PC-3 (cell line): Measurements from ENCODE around the gene GPC5.

Experiments used
- EZH2phosphoT487 ChIP-seq: fragments of 300-600 bp; sonication (generic); IDR thresholded peaks from 2 replicates; pipeline ENCODE4 v1.6.1; 2018; ENCODE audit warnings: mild to moderate bottlenecking, antibody characterized with exemption, low read length, borderline replicate concordance
- TF ChIP-seq, protein P1 (sequence below): fragments of 300-600 bp; sonication (generic); conservative IDR thresholded peaks from 2 replicates; pipeline ENCODE4 v1.5.1; 2017; ENCODE audit warnings: antibody characterized with exemption, low read depth, mild to moderate bottlenecking, low read length

DNA sequence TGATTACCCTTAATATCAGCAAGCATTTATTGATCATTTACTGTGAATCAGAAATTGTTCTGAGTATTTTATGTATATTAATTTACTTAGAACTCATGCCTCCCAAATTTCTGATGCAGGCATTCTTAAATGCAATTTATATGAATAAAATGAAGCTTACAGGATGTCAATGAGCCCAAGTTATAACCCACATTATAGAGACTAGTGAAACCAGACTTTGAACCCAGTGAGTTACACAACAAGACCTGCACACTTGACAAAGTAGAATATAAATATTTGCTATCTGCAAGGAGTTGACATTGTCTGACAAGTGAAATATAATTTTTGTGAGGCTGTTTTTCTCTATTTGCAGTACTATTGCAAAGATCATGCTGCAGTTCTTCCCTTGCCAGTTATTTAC lies 656.0 kb downstream of the GPC5 start:
- no peak for TF ChIP-seq EZH2phosphoT487
- TF ChIP-seq, protein P1, sequence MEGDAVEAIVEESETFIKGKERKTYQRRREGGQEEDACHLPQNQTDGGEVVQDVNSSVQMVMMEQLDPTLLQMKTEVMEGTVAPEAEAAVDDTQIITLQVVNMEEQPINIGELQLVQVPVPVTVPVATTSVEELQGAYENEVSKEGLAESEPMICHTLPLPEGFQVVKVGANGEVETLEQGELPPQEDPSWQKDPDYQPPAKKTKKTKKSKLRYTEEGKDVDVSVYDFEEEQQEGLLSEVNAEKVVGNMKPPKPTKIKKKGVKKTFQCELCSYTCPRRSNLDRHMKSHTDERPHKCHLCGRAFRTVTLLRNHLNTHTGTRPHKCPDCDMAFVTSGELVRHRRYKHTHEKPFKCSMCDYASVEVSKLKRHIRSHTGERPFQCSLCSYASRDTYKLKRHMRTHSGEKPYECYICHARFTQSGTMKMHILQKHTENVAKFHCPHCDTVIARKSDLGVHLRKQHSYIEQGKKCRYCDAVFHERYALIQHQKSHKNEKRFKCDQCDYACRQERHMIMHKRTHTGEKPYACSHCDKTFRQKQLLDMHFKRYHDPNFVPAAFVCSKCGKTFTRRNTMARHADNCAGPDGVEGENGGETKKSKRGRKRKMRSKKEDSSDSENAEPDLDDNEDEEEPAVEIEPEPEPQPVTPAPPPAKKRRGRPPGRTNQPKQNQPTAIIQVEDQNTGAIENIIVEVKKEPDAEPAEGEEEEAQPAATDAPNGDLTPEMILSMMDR, result no peak
